Measurements from ENCODE around the gene SCGB1C2.
"Not testable (repeated sequence)": the region's sequence is repeated elsewhere in the genome, so short reads cannot be mapped to it uniquely, and the experiment has no call there.

The SCGB1C2 gene

DNA sequence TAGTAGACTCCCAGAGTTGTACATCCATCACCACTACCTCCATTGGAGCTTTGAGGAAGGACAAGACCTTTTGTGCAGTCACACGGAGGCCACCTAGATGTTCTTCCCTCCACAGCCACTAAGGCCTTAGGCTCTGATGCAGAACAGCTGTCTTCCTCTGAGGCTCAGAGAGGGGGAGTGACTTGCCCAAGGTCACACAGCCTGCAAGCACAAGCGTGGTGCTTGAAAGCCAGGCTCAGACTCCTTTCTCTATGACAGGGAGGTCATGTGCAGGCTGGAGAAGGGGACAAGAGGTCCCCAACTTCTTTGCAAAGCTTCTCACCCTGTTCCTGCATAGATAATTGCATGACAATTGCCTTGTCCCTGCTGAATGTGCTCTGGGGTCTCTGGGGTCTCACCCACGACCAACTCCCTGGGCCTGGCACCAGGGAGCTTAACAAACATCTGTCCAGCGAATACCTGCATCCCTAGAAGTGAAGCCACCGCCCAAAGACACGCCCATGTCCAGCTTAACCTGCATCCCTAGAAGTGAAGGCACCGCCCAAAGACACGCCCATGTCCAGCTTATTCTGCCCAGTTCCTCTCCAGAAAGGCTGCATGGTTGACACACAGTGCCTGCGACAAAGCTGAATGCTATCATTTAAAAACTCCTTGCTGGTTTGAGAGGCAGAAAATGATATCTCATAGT lies 12.7 kb downstream of the SCGB1C2 start:
- no peak for DNase-seq

DNA sequence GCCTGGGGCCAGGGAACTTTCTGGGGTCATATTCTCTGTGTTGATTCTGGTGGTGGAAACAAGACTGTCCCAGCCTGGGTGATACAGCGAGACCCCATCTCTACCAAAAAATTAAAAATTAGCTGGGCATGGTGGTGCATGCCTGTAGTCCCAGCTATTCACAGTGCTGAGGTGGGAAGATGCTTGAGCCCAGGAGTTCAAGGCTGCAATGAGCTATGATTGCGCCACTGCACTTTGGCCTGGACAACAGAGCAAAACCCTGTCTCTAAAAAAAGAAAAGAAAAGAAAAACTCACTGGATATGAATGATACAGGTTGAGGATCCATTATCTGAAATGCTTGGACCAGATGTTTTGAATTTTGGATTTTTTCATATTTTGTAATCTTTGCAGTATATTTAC lies 13.6 kb downstream of the SCGB1C2 start:
- no peak for DNase-seq

DNA sequence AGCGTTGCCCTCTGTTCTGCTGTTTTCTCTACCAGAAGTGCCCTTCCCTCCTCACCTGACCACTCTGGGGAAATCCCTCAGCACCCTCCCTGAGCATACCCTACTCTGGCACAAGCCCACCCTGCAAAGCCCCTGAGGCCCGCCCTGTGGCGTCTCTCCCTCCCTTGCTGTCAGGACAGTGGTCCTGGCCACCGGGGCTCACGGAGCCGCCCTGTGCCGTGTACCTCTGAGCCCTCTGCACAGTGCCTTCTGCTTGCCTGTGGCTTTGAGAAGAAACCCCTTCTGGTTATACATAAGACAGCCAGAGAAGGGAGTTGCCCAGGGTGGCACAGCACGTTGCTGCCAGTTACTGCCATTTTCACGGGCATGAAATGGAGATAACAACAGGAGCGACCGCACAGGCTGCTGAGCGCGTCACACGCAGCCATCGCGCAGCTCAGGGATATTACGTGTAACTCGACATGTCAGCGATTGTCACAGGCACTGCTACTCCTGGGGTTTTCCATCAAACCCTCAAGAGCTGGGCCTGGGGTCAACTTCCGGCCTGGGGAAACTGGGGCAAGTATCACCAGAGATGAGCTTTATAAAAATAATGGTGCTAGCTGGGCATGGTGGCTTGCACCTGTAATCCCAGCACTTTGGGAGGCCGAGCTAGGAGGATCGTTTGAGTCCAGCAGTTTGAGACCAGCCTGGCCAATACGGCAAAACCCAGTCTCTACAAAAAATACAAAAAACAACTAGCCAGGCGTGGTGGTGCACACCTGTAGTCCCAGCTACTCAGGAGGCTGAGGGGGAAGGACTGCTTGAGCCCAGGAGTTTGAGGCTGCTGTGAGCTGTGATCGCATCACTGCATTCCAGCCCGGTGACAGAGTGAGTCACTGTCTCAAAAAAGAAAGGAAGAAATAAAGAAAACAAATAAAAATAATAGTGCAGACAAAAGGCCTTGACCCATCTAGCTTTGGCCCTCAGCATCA lies 14.8 kb downstream of the SCGB1C2 start:
- DNase-seq: no peak

GRCh38 chr17:152860-153420 lies 15.6 kb downstream of the SCGB1C2 start:
- no peak for DNase-seq

GRCh38 chr17:153851-154250 lies 16.5 kb downstream of the SCGB1C2 start:
- DNase-seq: no peak

- no peak for DNase-seq
These were observed 18.2 kb downstream of the SCGB1C2 start for GRCh38 chr17:155576-155975.

- no peak for DNase-seq
These were observed 18.8 kb downstream of the SCGB1C2 start for GRCh38 chr17:156094-156621.

DNA sequence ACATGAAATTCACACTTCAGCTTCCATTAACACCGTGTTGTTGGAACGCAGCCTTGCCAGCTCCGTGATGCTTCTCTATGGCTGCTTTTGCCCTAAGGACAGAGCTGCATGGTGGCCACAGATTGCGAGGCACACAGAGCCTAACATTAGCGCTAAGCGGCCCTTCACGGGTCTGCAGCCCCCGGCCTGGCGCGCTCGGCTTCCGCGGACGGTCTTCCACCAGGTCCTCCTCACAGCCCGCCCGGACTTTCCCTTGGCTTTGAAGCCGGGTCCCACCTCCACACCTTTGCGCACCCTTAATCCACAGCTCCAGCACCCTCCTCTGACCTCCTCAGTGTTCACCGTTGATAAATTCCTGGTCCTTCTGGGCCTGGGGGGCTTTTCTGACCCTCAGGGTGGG lies 19.6 kb downstream of the SCGB1C2 start:
- DNase-seq: no peak

DNA sequence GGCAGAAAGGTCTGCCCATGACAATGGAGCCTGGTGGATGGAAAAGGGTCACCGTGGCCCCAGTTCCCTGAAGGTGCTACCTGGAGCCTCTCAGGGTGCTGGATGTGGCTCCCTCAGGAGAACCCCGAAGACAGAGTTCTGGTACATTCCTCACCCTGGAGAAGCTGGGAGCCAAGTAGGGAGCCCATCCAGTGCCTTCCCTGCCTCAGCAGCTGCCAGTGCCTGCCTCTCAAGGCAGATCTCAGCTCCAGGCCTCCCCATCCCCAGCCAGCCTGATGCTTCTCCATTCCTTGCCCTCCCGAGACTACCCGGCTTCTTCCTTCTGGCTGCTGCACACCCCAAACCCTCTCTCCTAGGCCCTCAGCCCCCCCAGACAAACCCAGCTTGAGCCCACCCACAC lies 20.5 kb downstream of the SCGB1C2 start:
- DNase-seq: no peak

DNA sequence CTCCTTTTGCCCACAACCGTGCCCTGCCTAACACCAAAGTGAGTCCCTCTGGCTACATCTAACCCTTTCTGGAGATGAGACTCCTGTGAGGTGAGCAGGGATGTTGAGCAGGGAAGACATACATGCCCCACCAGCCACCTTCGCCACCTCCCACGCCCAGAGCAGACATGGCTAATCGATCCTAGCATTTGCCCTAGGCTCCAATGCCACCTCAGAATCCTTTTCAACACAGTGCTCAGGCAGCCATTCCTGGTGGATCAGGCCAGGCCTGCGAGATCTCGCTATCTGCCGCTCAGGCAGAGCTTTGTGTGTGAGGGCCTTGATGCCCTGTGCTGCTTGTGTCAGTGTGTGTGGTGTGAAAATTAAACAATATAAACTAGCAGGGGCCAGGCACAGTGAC lies 21.0 kb downstream of the SCGB1C2 start:
- DNase-seq: no peak

DNA sequence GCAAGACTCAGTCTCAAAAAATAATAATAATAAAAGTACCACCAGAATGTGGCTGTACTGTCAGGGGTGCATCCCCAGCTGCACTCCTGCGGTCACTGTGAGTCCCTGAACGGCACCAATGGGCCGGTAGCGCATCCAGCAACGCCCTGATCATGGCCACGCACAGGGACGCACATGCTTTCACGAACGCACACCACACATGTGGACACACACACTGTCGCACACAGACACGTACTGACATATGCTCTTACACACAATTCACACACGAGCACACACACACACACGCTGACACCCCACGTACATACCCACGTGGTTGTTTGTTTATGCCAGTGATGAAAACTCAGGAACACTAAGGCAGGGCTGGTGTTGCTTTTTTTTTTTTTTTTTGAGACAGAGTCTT lies 22.2 kb downstream of the SCGB1C2 start:
- no peak for DNase-seq

GRCh38 chr17:160336-160735 lies 23.0 kb downstream of the SCGB1C2 start:
- no peak for DNase-seq

DNA sequence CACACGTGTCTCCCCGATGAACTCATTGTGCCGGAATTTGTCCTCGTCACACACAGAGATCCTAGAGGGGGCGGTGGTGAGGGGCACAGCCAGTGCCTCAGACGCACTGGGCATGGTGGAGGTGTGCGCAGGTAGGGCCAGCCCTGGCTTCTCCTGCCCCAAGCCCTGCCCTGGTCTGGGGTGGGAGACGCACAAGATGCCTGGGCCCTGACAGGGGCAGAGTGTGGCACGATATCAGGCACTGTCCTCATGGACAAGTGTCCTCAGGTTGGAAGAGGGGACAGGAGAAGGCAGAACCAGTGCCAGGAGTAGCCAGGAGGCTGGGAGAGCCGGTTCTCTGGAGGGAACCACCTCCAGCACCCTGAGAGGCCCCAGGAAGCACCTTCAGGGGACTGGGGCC lies 24.1 kb downstream of the SCGB1C2 start:
- DNase-seq: no peak

DNA sequence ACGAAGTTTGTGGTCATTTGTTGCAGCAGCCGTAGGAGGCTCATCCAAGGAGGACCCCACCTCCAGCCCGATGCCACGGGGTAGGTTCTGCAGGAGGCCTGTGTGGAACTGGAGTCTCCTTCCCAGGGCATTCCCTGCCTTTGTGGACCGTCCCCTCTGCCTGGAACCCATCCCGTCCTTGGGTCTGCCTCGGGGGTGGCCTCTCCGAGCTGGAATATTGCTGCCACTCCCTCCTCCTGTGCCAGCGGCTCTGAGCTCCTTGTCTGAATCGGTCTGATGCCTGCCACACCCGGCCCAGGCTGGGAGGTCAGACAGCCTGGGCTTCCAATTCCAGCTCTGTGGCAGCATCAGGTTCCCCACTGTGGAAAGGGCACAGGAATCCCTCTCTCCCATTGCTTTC lies 25.3 kb downstream of the SCGB1C2 start:
- no peak for DNase-seq

DNA sequence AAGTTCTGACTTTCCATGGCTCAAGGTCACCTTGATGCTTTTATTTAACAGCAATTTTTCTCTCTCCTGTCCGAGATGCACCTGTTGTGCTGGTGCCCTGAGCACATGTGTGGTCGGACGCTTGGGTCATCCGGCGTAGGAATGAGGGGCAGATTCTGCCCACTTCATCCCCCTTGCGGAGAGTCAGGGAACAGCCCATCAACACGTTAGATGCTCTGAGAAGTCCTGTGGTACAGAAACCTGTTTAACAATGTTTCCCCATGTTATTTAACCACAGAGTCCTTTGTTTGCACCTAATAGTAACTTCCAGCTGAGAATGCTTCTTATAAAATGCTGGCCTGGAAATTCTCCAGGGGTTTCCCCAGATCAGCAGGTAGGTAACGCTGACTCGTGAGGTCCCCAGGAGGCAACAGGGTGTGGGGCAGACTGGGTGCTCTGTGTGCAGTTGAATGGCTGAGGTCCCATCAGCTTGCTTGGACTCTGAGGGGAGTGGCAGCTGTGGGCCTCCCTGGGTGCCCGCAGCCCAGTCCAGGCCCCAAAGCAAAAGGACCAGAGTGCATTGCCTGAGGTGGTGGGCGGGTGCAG lies 26.2 kb downstream of the SCGB1C2 start:
- DNase-seq: no peak

DNA sequence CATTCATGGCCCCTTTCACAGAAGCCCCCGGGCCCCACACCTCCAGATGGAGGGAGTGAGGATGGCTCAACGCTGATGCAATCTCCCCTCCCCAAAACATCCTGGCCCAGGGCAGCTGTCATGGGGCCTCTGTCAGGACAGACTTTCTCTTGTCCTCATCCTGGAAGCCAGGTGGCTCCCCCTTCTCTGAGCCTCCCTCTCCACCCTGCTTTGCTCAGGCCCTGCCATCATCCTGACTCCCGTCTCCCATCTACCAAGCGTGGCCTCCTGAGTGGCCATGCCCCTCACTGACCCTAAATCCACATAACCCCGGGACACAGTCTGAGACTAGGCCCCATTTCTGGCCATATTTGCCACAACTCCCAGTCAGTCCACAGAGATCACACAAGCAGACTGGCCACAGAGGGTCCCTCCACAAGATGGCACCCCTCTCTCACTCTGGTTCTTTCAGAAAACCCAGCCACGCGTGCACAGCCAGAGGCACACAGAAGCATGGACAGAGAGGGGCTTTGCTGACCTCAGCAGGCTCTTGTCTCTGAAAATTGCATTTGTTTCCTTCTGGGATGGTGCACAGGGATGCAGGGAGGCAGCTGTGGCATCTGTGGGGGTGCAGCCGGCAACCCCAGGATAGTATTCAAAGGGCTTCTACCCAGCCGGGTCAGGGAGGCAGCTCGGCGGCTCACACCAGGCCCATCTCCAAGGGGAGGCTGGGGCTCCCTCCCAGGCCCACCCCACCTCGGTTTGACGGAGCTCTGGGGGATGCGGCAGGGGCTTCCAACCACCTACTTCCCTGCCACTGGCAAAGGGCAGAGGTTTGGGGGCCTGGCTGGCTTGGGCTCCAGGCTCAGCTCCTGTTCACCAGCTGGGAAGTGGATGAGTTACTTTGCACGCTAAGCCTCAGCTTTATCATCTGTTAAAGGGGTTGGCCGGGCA lies 27.2 kb downstream of the SCGB1C2 start:
- DNase-seq: no peak

- DNase-seq: no peak
These were observed 28.6 kb downstream of the SCGB1C2 start for GRCh38 chr17:165939-166338.

- DNase-seq: not testable (repeated sequence)
These were observed 31.2 kb downstream of the SCGB1C2 start for GRCh38 chr17:168614-169013.

- DNase-seq: no peak
These were observed 32.8 kb downstream of the SCGB1C2 start for GRCh38 chr17:170130-170670.

GRCh38 chr17:171871-172270 lies 34.5 kb downstream of the SCGB1C2 start:
- no peak for DNase-seq

DNA sequence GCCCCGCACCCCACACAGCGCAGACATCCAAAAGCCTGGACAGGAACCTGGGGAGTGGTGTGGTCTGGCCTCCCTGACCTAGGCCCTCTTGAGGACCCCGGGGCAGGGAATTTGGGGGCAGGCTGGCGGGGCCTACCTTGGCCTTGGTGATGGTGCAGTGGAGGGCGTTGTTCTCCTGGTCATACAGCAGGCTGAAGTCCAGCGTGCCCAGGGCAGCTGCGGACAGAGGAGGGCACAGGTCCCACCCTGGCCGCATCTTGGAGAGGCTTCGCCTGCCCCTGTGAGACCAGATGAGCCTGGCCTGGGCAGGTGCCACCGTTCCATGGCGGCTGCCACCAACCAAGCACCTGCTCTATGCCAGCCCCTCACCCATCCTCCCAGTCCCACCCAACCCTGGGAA lies 35.0 kb downstream of the SCGB1C2 start:
- no peak for DNase-seq
